Inflammatory macrophage treated with lipopolysaccharide for 4 hours (primary cell): ENCODE results near the gene RNF144A.

Source experiments
- DNase-seq: peaks from one replicate; pipeline ENCODE4 v3.0.0-alpha.2; 2020

The RNF144A gene

GRCh38 chr2:7053650-7054265, 136.5 kb downstream of the RNF144A start:
- DNase-seq: no peak

DNA sequence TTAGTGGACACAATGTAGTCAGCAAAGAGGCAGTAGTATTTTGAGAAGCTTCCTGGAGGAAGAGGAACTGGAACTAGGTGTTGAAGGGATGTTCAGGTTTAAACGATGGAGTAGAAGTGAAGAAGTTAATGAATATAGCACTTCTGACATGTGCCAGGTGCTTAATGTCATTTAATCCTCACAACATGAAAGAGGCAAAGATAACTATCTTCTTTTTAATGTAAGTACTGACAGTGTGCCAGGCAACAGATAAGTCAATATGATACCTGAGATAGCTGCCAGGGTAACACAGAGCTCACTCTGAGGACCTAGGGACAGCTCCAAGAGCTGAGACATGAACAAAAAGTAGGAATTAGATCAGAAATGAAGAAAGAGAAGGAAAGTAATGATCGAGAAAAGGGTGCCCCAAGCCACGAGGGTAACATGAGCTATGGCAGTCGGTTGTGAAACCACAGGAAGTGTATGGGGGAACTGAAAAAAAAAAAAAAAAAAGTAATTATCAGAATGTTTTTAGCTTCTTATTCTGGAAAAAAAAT, 140.7 kb downstream of the RNF144A start:
- peak; percentile 84 for DNase-seq

GRCh38 chr2:7060156-7060555, 142.9 kb downstream of the RNF144A start:
- no peak for DNase-seq

DNA sequence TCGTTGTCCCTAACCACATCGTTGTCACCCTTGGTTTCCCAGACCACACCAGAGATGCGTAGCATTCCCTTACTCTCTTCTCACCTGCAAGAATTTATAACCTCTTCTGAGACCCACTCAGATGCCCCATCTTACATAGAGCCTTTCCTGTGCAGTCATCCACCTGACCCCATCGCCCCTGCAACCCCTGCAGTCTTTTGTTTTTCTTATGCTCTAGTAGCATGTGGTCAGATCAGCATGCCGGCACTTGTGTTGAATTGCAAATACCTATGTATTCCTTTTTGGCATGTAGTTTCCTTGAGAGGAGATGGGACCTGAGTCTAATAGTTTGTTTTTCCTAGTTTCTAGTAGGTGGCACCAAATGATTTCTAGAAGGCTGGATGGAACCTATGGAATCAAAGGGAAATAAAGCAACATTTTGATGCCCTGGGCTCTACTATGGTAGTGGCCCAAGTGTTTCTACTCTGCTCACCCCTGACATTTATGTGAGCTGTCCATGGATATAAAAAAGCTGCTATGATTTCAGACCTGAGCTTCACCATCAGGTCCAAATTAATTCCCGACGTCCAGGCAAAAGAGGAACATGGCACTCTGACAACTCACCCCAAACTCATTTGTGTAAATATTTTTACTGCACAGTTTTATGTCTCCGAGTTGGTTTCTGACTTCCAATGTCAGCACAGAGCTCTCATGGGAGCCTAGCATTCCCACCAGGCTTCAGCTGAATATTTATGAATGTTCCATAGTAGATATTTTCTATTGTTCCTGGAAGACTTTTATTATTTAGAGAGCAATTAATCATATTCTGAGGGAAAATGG, 143.6 kb downstream of the RNF144A start:
- DNase-seq: no peak

GRCh38 chr2:7061450-7061789, 144.2 kb downstream of the RNF144A start:
- no peak for DNase-seq

GRCh38 chr2:7061921-7062320, 144.7 kb downstream of the RNF144A start:
- no peak for DNase-seq

- DNase-seq: no peak
Observed at GRCh38 chr2:7063789-7064188, 146.6 kb downstream of the RNF144A start.

DNA sequence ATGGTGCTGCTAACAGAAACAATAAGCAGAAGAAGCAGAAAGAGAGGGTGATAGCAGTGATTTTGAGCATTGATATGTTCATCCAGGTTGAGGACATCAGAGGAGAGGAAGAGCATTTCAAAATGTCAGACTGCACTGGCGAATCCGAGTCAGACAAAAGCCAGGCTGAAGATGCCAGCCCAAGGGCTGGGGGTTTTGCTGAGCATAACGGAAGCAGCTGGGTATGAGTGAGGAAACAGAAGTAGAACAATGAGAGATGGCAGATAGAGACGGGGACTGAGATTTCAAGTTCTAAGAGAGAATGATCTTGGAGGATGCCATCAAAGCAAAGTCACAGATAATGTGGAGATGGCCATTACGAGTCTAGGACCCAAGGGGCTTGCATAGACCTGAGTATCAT, 151.2 kb downstream of the RNF144A start:
- DNase-seq: no peak

DNA sequence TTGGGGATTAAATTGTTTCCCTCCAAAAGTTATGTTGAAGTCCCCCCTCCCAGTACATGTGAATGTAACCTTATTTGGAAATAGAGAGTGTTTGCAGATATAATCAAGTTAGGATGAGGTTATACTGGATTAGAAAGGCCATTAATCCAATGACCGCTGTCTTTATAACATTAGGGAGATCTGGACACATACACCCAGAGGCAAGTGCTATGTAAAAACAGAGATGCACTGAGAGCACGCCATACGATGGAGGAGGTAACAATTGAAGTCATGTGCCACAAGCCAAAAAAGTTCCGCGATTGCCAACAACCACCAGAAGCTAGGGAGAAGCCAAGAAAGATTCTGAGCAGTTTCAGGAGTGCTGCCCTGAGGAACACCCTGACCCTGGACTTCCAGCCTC, 153.3 kb downstream of the RNF144A start:
- no peak for DNase-seq

- DNase-seq: peak; percentile 51
Observed at GRCh38 chr2:7071154-7071553, 153.9 kb downstream of the RNF144A start.

- DNase-seq: peak; percentile 95
Observed at GRCh38 chr2:7071916-7072556, 154.8 kb downstream of the RNF144A start.

DNA sequence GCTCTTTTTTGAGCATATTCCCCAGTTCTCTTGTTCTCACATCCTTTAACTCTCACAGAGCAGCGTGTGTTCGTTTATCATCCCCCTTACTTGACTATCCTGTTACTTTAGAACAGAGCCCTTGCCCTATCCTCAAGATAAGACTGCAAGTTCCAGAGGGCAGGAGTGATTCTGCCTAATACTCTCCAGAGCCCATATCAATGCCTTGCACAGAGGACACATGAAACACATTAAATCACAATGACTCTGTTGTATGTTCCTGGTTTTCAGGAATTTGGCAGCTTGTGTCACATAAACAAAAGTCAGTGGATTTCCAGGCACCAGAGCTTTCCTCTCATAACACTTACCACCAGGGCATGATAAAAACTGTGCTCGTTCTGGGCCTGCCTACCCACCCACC, 156.7 kb downstream of the RNF144A start:
- no peak for DNase-seq

DNA sequence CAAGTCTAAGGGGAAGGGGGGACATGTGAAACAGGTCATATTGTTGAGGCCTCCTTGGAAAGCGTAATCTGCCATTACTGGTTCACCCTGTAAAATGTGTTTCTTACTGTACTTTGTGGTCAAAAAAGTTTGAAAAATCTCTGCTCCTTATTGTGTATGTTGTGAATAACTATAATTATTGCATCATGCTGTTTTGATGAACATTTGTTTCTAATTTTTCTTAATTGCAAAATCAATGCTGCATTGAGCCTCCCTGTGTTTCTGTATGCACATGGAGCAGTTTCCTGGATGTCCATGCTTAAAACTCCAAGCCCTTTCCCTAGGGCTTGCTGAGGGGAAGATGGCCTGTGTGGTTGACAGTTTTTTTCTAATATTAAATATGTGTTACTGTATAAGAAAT, 158.6 kb downstream of the RNF144A start:
- no peak for DNase-seq

DNA sequence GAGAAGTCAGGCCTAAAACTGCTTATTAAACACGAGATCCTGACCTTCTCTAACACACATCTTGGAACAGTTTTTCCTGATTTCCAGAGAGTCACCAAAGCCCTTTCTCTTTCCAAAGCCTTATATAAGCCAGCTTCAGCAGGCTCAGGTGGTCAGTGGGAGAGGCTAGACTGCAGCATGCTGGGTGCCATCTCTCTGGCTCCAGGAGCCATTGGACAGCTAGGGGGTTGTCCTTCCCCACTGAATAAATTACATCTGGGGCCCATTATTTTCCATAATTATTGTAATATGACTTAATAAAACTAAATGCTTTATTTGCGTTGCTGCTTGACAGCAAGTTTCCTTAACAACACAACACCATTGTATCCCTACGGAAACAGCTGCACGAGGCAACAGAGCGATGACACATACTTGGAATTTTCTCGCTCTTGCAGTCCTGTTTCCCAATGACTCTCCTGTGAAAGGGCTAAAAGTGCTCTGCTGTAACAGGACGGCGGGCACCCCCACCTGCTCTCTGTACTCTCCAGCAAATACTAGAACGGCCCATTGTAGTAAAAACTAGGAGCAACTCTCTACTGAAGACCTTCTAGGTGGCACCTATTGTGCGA, 160.6 kb downstream of the RNF144A start:
- no peak for DNase-seq

GRCh38 chr2:7083580-7084509, 166.6 kb downstream of the RNF144A start:
- peak; percentile 31 for DNase-seq

DNA sequence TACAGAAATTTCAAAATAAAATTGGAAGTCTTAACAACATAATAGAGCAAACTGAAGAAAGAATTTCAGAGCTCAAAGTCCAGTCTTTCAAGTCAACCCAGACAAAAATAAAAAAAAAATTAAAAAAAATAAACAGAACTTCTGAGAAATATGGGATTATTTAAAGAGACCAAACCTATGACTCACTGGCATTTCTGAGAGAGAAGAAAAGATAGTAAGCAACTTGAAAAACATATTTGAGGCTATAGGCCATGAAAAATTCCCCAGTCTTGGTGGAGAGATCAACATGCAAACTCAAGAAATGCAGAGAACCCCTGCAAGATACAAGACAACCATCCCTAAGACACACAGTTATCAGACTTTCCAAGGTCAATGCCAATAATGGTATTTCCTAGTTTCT, 167.4 kb downstream of the RNF144A start:
- no peak for DNase-seq

DNA sequence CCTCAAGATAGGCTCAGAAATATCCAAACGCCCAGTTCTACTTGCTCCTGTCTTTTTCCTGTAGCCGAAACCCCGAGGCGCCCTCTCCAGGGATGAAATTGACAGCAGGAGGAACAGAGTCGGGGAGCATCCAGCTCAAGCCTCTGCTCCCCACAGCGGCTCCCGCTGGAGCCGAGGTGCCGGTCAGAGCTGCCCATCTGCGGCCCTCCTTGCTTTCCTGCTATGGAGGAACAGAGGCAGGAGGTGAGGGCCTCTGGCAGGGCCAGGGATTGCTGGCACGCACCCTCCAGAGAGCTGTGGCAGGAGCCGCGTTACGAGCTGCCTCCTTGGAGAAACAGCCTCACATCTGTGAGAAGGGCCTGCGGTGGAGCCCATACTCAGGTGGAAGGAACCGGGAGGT, 172.1 kb downstream of the RNF144A start:
- no peak for DNase-seq

GRCh38 chr2:7089898-7090510, 172.8 kb downstream of the RNF144A start:
- no peak for DNase-seq

GRCh38 chr2:7093376-7093775, 176.2 kb downstream of the RNF144A start:
- no peak for DNase-seq
